OCI-LY7 (cell line): ENCODE results near the gene ZCCHC8. TPM values are rescaled to one million over a fixed set of nuclear protein-coding genes. Genes with fewer than 3 reads are reported as not detected.

Source experiments
- BruUV-seq: library from RNA; stranded (reverse); fragments of 400-500 nt; replicated peaks from 2 replicates; lab custom pipeline; 2021; lab: Mats Ljungman, UMichigan
- CTCF ChIA-PET: fragments of 300-600 bp; sonication (Branson Sonifier 250); formaldehyde crosslinking; loops from one replicate; lab custom pipeline; 2022; ENCODE audit warnings: antibody characterized with exemption; ENCODE audit not compliant: unreplicated experiment; lab: Charles Lee
- POLR2A ChIA-PET: fragments of 300-600 bp; sonication (Branson Sonifier 250); formaldehyde crosslinking; loops from one replicate; lab custom pipeline; 2022; ENCODE audit warnings: antibody characterized with exemption; lab: Charles Lee
- DNase-seq: peaks from one replicate; pipeline ENCODE4 v3.0.0-alpha.2; 2015; ENCODE audit warnings: low spot score
- H2AFZ ChIP-seq: fragments of 200-600 bp; sonication (generic), shearing (Covaris generic); 2 replicates; pipeline ENCODE4 v1.6.1; 2014; ENCODE audit warnings: mild to moderate bottlenecking, antibody characterized with exemption, low read length, moderate library complexity
- H3K27ac ChIP-seq: fragments of 200-600 bp; sonication (generic); 2 replicates; pipeline ENCODE4 v1.5.1; 2014; ENCODE audit warnings: mixed run types, low read depth, mild to moderate bottlenecking, moderate library complexity, low read length, inconsistent platforms; ENCODE audit not compliant: poor library complexity, severe bottlenecking
- H3K36me3 ChIP-seq: fragments of 200-600 bp; sonication (generic); 2 replicates; pipeline ENCODE4 v1.6.1; 2014; ENCODE audit warnings: mild to moderate bottlenecking, antibody characterized with exemption, low read length, moderate library complexity, mixed read lengths; ENCODE audit not compliant: insufficient read depth
- H3K4me1 ChIP-seq: fragments of 200-600 bp; sonication (generic); 2 replicates; pipeline ENCODE4 v1.5.1; 2014; ENCODE audit warnings: mild to moderate bottlenecking, low read length; ENCODE audit not compliant: insufficient read depth, poor library complexity, severe bottlenecking
- H3K4me2 ChIP-seq: fragments of 200-600 bp; sonication (generic); 2 replicates; pipeline ENCODE4 v1.6.1; 2014; ENCODE audit warnings: mild to moderate bottlenecking, low read length
- H3K4me3 ChIP-seq: fragments of 200-600 bp; sonication (generic); 2 replicates; pipeline ENCODE4 v1.5.1; 2014; ENCODE audit warnings: mild to moderate bottlenecking, low read depth, low read length; ENCODE audit not compliant: poor library complexity, severe bottlenecking
- H3K79me2 ChIP-seq: fragments of 200-600 bp; sonication (generic); 2 replicates; pipeline ENCODE4 v1.6.1; 2016; ENCODE audit warnings: low read depth, mild to moderate bottlenecking, low read length, moderate library complexity, mixed read lengths; ENCODE audit not compliant: insufficient read depth
- H3K9me2 ChIP-seq: fragments of 200-600 bp; sonication (generic); 2 replicates; pipeline ENCODE4 v1.6.1; 2016; ENCODE audit warnings: mild to moderate bottlenecking, low read length, mixed read lengths; ENCODE audit not compliant: insufficient read depth
- H3K9me3 ChIP-seq: fragments of 200-600 bp; sonication (generic); 2 replicates; pipeline ENCODE4 v1.6.1; 2014; ENCODE audit warnings: mild to moderate bottlenecking, mixed run types, low read length, mixed read lengths
- H4K20me1 ChIP-seq: fragments of 200-600 bp; sonication (generic); 2 replicates; pipeline ENCODE4 v1.6.1; 2014; ENCODE audit warnings: mild to moderate bottlenecking, antibody characterized with exemption, low read length, moderate library complexity, mixed read lengths; ENCODE audit not compliant: insufficient read depth
- EZH2phosphoT487 ChIP-seq: fragments of 200-600 bp; sonication (generic); IDR thresholded peaks from 2 replicates; pipeline ENCODE4 v1.6.1; 2018; ENCODE audit warnings: low read depth, borderline replicate concordance, mild to moderate bottlenecking, mixed run types, antibody characterized with exemption, low read length, moderate library complexity, mixed read lengths
- intact Hi-C: fragments of 100-400 bp; cut with micrococcal nuclease; formaldehyde crosslinking; loops from one replicate; pipeline ENCODE4 v1.10.0; 2022; ENCODE audit not compliant: unreplicated experiment
- small RNA-seq: library from RNA; depleted of rRNA; stranded (forward); fragments of <200 nt; gene quantifications from one replicate; pipeline ENCODE3, GENCODE V24; 2014
- total RNA-seq, 2 experiments: library from RNA; depleted of rRNA in 1 of 2; stranded (reverse); fragments of >200 nt in 1 of 2; shearing (Covaris generic) in 1 of 2; gene quantifications; 2 replicates each; pipeline ENCODE4 v1.2.3, GENCODE V29; 2014 to 2022
- TF ChIP-seq, protein P1 (sequence below): fragments of 200-600 bp; sonication (generic); conservative IDR thresholded peaks from 2 replicates; pipeline ENCODE4 v1.5.1; 2014; ENCODE audit warnings: mild to moderate bottlenecking, antibody characterized with exemption, low read length, moderate library complexity, mixed read lengths

Gene ZCCHC8
- total RNA-seq, 2 experiments from 2014 or later = 46.9 to 68.6 TPM

DNA sequence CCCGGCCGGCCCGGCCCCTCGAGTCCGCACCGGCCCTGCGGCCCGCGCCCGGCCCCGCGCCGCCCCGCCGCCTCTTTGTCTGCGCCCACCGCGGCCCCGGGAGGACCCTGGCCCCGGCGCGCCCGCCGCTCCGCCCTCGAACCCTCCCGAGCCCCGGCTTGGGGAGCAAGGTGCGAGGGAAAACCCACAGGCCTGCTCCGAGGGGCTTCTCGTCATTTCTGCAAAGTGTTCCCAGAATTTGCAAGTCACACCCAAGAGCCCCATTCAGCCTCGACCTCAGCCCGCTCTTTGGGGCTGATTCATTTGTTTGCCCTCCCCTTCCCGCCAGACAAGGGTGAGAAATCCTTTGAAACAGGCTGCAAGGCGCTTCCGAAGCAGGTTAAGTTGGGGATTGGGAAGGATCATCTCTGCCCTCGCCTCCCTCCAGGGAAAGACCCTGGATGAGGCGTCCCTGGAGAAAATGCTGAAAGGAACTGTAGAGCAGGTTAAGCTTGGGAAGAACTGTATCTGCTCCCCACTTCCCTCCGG lies 77.9 kb downstream of the ZCCHC8 start:
- Histone ChIP-seq H3K4me1 (peaks cover 27% of the 10 kb centered on the region), H3K4me3 (peak overlapping the region; percentile 62), H3K4me2 (peak overlapping the region; percentile 85), H3K36me3 (no peaks in the 10 kb centered on the region), H3K27ac (peak overlapping the region; percentile 30), H2AFZ (peak overlapping the region; percentile 76), H4K20me1 (no peaks in the 10 kb centered on the region), H3K9me3 (no peaks in the 10 kb centered on the region), H3K9me2 (no peaks in the 10 kb centered on the region), H3K79me2 (peaks cover 16% of the 10 kb centered on the region; the same call in 1 of the 2 replicates)
- ChIA-PET CTCF (no interaction called here), POLR2A (interaction anchor here (1.4 kb wide), 1 partner anchor 51 kb away, joined by 5 read pairs; no protein-coding TSS in a partner anchor)
- DNase-seq = peak; percentile 62
- intact Hi-C loops = no loop called here
- no peak for TF ChIP-seq EZH2phosphoT487
- TF ChIP-seq, protein P1, sequence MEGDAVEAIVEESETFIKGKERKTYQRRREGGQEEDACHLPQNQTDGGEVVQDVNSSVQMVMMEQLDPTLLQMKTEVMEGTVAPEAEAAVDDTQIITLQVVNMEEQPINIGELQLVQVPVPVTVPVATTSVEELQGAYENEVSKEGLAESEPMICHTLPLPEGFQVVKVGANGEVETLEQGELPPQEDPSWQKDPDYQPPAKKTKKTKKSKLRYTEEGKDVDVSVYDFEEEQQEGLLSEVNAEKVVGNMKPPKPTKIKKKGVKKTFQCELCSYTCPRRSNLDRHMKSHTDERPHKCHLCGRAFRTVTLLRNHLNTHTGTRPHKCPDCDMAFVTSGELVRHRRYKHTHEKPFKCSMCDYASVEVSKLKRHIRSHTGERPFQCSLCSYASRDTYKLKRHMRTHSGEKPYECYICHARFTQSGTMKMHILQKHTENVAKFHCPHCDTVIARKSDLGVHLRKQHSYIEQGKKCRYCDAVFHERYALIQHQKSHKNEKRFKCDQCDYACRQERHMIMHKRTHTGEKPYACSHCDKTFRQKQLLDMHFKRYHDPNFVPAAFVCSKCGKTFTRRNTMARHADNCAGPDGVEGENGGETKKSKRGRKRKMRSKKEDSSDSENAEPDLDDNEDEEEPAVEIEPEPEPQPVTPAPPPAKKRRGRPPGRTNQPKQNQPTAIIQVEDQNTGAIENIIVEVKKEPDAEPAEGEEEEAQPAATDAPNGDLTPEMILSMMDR = no peak
- no TSS peak for BruUV-seq

DNA sequence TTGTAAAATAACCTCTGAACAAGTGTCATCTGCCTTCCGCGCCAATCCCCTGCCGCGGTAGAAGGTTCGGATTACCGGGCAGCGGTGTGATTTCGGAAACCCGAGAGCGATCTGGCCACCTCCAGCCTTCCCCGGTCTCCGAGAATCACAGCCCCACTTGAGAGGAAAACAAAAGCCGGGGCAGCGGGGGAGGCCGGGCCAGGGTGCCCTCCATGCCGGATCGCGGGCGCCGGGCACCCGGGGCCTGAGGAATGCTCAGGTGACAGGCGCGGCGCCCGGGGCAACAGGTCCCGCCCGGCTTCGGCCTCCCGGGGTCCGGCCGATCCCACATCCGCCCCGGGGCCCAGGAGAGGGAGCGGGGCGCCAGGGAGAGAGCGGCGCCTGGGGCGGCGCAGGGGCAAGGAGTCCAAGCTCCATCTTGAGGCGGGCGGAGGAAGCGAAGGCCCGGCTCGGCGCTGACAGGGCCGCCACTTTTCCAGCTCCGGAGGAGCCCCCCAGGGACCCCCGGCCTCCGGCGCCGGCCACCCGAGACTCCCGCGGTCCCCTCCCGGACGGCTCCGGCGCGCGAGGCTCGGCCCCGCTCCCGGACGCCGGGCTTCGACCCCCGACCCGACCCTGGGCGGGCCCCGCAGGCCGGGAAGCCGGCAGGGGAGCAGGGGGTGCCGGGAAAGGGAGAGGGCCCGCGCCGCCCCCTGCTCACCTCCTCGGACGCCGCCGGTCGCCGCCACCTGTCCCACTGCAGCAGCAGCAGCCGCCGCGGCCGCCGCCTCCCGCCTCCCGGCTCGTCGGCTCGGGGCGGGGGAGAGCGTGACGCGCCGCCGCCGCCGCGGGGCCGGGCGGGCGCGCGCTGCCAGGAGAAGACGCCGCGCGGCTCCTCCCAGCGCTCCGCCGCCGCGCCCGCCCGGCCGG lies 78.7 kb downstream of the ZCCHC8 start, which contains the start of gene CLIP1:
CLIP1 (minus strand) TSS at position 849 of the 909 bp plus-strand sequence. CDS start 42,217 bp downstream, outside the sequence.
- H2AFZ ChIP-seq = peak within 1 kb of the TSS; percentile 83
- H3K4me3 ChIP-seq = peak within 1 kb of the TSS; percentile 85
- POLR2A ChIA-PET = interaction anchor here (0.6 to 1.2 kb wide), 3 partner anchors 9 to 41 kb away, joined by 3 to 5 read pairs (median 3); no protein-coding TSS in a partner anchor

More for the DNA sequence above, 78.7 kb downstream of the ZCCHC8 start, which contains the start of gene CLIP1:
- TF ChIP-seq, protein P1 = peak; percentile 64
- no peak for TF ChIP-seq EZH2phosphoT487
- BruUV-seq = no TSS peak
- peaks cover 16% of the 10 kb centered on the region; the same call in 1 of the 2 replicates for H3K79me2 ChIP-seq
- peak within 1 kb of the TSS; percentile 36 for H3K27ac ChIP-seq
- no peaks in the 10 kb centered on the region for H4K20me1 ChIP-seq
- no peaks in the 10 kb centered on the region for H3K36me3 ChIP-seq
- peak within 1 kb of the TSS; percentile 85 for H3K4me2 ChIP-seq
- CTCF ChIA-PET = no interaction called here
- no peaks in the 10 kb centered on the region for H3K9me2 ChIP-seq
- no peaks in the 10 kb centered on the region for H3K9me3 ChIP-seq
- DNase-seq = peak; percentile 75
- peaks cover 27% of the 10 kb centered on the region for H3K4me1 ChIP-seq
- intact Hi-C loops = no loop called here

Small RNAs within 50 kb of the gene (small RNA-seq; reads per million reads assigned to genes)
- gene RF00411 = not detected

Other genes with a start within 250 kb of the ZCCHC8 start
- 21.1 and 22.2 TPM in 2 replicates for gene VPS33A, start 234.4 kb downstream of the ZCCHC8 start, total RNA-seq (2014; rRNA removed; shearing (Covaris generic))
- gene VPS33A, start 234.4 kb downstream of the ZCCHC8 start, total RNA-seq (2022) = 29.0 and 35.6 TPM in 2 replicates
- gene CLIP1, start 78.3 kb downstream of the ZCCHC8 start, total RNA-seq (2014; rRNA removed; shearing (Covaris generic)) = 11.2 and 15.3 TPM in 2 replicates
- gene CLIP1, start 78.3 kb downstream of the ZCCHC8 start, total RNA-seq (2022) = 25.6 and 26.2 TPM in 2 replicates
- gene RSRC2, start 26.0 kb upstream of the ZCCHC8 start, total RNA-seq (2014; rRNA removed; shearing (Covaris generic)) = 91.7 and 125 TPM in 2 replicates
- gene RSRC2, start 26.0 kb upstream of the ZCCHC8 start, total RNA-seq (2022) = 131 and 132 TPM in 2 replicates
- gene KNTC1, start 26.3 kb upstream of the ZCCHC8 start, total RNA-seq (2014; rRNA removed; shearing (Covaris generic)) = 138 and 170 TPM in 2 replicates
- 195 and 253 TPM in 2 replicates for gene KNTC1, start 26.3 kb upstream of the ZCCHC8 start, total RNA-seq (2022)
- not detected in 2 replicates for gene HCAR2, start 202.4 kb upstream of the ZCCHC8 start, total RNA-seq (2014; rRNA removed; shearing (Covaris generic))
- not detected in 2 replicates for gene HCAR2, start 202.4 kb upstream of the ZCCHC8 start, total RNA-seq (2022)
- gene HCAR3, start 215.9 kb upstream of the ZCCHC8 start, total RNA-seq (2014; rRNA removed; shearing (Covaris generic)) = not detected in 2 replicates
- gene HCAR3, start 215.9 kb upstream of the ZCCHC8 start, total RNA-seq (2022) = not detected in 2 replicates
- 0.06 TPM in 1 of 2 replicates, not detected in the other for gene HCAR1, start 229.9 kb upstream of the ZCCHC8 start, total RNA-seq (2014; rRNA removed; shearing (Covaris generic))
- 0.07 TPM in 1 of 2 replicates, not detected in the other for gene HCAR1, start 229.9 kb upstream of the ZCCHC8 start, total RNA-seq (2022)